NCI-H82 treated with DMSO at 0.1 percent for 48 hours (cell line): Measurements from ENCODE around the gene CNDP1.

Experiments used
- DNase-seq: peaks from one replicate; lab custom pipeline; 2025; ENCODE audit not compliant: unreplicated experiment; lab: John Stamatoyannopoulos, UW

Gene CNDP1

DNA sequence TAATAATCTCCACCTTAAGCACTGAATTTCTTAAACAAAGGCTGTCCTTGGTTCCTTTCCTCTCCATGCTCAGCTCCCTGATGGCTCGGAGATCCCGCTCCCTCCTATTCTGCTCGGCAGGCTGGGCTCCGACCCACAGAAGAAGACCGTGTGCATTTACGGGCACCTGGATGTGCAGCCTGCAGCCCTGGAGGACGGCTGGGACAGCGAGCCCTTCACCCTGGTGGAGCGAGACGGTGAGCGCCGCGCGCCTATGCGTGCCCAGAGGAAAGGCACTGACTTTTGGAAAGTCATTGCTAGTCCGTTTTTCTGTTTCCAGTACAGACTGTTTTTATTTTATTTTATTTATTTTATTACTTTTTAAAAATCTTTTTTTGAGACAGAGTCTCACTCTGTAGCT is 28.5 kb upstream of the CNDP1 start:
- no peak for DNase-seq

DNA sequence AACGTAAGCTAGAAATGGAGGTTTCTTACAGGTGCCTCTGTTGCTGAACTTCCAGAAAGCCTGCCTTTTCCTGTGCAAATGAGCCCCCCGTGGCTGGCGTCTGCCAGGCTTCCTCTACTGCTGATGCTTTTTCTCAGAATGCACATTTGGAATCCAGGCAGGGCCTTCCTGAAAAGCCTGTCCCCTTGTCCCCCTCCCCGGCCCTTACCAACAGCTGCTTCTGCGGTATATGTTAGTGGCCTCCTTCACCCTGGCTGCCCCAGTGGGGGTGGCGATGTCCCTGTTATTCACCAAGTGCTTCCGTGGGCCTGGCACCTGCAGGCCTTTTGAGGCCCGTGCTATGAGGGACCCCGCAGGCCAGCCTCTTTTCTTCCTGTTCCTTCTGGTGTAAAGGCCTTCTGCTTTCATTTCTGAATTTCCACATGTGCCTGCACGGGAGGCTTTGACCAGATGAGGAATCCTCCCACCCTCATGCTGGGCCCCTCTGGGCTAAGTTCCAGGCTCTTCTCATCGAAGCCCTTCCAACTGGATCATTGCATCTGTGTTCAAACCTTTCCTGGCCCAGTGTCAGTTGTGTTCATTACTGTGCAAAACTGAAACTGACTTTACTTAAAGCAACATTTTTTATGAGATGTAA is 27.7 kb upstream of the CNDP1 start:
- DNase-seq: no peak

DNA sequence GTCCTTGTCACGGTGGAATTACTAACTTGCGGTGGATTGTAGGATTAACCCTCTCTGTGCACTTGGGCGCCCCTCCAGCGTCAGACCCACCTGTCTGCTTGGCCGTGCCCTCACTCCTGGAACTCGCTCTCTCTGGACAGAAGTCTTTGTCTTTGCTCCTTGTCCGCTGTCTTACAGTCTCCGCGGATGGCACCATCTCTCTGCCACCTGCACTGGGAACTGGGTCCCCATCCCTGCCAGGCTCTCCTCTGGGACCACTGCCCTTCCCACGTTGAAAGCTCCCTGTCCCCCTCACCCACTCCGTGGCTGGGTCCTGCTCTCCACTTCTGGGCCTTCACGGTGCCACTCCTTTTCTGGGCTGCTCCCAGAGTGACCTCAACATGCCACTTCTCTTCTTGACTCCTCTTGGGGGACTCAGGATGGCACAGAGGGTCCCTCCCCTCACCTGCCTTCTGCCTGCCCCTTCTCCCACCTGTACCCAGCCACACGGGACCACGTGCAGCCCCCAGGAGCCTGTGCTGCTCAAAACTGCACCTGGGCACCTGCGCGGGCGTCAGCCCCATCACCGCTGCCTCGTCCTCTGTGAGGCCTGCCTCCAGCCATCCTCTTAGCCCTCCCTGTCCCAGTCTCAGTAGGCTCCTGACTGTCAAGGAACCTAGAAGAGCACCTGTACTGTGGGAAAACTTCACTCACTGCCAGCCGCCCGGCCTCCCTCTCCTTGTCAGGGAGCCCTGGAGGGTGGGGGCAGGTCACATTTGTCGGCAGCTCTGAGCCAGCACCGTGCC is 27.0 kb upstream of the CNDP1 start:
- no peak for DNase-seq

DNA sequence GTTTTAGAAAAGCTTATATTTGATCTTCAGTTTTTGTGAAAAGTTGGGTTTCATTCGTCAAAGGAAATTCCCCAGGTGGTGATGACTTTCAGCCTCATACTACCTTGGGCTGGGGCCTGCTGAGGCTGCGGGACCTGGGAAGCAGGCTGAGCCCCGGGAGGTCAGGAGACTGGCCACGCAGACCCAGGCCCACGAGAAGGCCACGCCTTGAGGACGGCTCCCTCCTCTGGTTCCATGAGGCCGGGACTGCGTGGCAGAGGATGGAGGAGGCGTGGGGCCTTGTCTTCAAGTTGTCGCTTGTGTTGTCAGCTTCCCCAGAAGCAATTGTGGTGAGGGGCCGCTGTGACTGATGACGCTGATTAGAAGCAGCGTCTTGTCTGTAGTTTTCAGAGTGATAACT is 26.4 kb upstream of the CNDP1 start:
- no peak for DNase-seq

DNA sequence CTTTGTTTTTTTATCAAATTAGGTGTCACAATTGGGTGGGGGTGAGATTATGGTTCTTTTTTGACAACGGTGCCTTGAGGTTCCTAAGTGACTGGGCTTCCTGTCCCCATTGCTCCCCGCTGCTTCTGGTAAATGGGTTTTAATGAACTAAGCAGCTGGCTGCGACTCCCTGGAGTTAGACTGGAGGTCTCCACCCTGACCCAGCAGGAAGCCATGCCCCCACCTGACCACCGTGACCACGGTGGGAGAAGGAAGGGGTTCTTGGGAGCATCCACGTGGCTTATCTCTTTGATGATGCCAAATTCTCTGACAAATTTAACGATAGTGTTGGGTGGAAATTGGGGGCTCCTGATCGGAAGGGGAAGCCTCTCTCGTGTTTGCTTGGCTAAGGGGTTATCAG is 25.9 kb upstream of the CNDP1 start:
- DNase-seq: no peak

DNA sequence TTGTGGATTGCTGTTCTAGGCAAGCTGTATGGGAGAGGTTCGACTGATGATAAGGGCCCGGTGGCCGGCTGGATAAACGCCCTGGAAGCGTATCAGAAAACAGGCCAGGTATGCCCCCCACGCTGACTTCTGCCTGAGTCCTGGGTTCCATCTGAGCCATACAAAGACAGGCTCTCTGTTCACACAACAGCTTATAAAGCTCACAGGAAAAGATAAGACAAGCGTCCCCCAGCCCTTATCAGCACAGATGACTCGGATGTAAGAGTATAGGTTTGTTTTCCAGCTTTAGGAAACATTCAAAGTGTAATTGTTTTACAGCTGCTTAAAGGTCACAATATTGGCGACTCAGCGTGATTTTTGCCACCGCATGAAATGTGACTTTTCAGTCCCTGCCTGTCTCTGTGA is 25.5 kb upstream of the CNDP1 start:
- no peak for DNase-seq

DNA sequence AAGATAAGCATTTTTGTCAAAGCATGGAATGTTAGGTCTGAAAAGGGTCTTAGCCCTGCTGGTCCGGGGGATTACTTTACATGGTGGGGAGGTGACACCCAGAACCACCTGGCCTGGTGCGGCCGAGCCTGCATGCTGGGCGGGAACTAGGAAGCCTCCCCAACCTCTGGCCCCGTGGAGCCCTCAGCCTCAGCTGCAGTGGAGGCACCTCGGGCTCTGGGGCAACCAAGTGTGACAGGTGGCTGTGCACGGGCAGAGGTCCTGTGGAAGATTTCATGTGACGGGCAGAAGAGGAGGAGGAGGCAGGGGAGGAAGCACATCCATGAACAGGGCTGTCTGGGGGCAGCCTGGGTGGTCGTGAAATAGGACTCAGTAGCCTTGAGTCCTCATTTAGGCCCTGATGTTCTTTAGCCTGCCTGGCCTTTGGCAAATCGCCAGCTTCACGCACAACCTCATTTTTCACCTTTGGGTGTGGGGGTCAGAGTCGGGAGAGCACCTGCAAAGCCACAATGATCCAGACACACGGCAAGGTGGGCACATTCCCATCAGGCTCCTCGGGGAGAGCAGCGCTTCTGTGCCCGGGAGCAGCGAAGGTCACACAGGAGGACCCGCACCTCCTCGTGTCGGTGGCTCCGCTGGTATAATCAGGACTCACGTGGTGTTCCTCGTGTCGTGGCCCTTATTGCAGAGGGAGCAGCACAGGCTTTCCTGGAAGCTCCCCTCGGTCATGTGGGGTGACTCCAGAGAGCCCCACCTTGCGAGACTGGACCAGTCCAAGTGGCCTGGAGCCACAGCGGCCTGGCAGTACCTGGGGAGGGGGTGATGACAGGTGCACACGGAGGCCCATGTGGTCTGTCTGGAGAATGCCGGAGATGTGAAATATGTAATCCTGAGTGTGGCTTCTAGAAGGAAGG is 24.2 kb upstream of the CNDP1 start:
- DNase-seq: no peak

DNA sequence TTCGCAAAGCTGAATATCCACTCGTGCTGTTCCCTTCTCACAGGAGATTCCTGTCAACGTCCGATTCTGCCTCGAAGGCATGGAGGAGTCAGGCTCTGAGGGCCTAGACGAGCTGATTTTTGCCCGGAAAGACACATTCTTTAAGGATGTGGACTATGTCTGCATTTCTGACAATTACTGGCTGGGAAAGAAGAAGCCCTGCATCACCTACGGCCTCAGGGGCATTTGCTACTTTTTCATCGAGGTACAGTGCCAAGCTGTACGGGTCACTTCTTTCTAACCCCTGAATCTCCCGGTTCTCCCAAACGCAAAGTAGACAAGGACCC is 23.6 kb upstream of the CNDP1 start:
- no peak for DNase-seq

DNA sequence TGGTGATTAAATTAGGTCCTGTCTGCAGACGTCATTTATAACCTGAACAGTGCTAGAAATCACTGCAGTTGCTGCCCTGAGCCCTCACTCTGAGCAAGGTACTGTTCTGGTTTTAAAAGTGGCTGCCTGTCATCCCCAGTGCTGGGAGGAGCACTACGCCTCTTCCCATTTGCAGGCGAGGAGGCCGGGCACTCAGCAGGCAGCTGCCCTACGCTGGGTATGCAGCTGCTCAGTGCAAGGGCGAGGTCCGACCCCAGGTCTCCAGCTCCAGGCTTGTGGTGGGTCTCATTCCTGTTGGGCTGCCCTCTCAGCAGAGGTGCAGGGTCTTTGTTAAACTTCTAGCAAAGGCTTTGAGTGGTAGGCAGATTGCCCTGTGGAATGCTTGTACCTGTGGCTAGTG is 22.5 kb upstream of the CNDP1 start:
- no peak for DNase-seq

DNA sequence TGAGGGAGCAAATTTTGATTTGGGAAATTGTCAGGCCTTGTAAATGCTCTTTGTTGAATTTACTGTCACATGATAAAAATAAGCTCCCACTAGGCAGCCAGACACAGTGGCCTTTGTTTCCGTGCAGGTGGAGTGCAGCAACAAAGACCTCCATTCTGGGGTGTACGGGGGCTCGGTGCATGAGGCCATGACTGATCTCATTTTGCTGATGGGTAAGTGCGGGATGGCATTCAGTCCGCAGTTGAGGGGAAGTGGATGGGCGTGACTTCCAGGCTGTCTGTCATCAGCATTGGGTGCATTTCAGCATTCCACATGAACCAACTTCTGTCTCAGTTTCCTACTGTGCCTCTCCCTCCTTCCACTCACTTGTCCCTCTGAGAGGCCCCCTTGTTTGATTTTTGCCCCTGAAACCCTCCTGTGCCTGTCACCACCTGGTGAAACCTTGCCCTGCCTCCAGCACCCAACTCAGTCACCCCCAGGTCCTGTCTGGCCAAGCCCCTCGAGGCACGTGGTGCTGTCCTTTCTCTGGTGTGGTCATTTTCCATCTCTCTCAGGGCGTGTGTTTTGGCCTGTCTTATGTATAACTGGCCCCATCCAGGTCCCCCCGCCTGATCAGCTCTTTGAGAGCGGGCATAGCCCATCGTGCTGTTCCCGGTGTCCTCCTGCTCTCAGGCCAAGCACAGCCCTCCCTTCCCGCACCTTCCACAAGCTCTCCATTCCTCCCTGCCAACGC is 21.8 kb upstream of the CNDP1 start:
- no peak for DNase-seq

DNA sequence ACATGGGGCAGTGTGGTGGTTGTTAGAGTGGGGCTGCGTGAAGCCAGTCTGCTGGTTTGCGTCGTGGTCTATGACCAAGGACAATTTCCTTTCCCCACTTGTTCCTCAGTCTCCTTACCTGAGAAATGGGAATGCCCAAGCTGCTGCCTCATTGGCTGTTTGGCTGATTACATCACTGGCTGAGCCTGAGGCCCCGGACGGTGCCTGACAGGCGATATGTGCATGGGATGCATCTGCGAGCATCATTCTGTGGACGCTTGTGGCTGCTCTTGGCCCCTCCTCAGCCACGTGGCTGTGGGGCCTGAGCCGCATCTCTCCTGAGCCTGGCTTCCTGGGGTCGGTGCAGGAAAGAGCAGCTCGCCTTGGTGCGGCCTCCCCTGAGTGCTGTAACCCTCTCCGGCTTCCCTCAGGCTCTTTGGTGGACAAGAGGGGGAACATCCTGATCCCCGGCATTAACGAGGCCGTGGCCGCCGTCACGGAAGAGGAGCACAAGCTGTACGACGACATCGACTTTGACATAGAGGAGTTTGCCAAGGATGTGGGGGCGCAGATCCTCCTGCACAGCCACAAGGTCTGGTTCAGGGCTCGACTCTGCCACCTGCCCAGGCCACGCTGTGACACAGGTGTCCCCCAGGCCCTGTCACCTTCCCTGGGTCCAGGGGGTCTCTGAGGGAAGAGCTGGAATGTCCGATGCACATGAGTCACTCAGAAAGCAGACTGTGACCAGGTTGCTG is 21.0 kb upstream of the CNDP1 start:
- no peak for DNase-seq

DNA sequence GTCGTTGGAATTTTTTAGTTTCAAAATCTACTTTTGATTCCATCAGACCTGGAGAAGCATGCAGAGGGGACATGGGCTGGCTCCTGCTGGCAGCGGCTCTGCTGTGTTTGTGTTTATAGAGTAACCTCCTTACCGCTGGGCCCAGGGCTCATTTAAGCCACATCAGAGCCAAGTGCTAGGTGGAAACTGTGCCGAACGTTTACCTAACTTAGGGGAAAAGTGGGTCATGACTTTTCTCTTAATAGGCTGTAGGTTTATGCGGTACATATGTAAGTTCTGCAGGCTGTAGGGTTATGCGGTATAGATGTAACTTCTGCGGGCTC is 20.5 kb upstream of the CNDP1 start:
- no peak for DNase-seq

DNA sequence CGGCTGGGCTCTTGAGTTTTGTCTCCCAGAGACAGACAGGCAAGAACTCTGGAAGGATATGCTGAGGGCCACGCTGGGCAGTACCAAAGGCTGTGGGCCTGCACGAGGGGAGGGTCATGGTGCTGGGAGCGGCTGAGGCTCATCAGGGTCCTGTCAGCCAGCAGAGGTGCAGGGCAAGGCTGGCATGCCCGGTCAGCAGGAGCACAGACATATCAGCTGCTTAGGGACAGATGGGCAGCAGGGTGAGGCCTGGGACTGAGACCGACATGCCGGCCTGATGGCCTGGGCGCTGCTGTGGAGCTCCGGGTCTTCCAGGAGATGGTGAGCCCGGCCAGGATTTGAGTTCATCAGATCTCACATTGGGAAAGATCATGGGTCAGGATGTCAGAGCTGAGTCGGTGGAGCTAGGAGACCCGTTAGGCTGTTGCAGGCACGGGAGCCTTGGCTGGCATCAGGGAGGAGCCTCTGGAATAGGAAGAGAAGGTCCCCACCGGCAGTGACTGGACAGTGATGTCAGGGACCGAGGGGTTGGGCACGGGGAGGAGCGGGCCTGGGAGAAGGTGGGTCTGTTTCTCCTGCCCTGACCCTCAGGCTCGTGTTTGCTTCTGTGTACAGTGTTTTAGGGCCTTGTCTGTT is 19.3 kb upstream of the CNDP1 start:
- no peak for DNase-seq

DNA sequence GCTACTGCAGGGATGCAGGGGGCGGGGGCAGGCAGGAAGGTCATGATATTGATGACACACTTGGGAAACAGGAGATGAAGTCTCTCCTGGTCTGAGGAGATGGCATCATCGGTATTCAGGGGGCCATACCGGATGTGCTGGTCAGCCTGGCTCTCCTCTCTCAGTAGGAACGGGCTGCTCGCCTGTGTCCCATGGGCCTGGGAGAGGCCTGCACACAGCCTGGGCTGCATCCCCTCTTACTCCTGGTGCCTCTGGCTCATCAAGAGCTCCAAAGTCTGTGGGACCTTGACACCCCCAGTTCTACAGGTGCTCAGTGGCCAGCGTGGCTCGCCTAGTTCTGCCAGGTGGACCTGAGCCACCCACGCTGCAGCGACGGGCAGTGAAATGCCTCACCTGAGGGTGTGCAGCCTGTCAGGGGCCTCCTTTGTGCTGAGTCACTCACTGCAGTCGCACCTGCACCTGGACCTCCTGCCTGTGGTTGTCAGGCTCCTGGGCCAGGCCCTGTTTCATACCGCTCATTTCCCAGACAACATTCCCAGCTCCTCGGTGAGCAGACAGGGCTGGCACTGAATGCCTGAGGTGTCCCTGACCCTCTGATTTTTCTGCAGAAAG is 18.6 kb upstream of the CNDP1 start:
- no peak for DNase-seq

DNA sequence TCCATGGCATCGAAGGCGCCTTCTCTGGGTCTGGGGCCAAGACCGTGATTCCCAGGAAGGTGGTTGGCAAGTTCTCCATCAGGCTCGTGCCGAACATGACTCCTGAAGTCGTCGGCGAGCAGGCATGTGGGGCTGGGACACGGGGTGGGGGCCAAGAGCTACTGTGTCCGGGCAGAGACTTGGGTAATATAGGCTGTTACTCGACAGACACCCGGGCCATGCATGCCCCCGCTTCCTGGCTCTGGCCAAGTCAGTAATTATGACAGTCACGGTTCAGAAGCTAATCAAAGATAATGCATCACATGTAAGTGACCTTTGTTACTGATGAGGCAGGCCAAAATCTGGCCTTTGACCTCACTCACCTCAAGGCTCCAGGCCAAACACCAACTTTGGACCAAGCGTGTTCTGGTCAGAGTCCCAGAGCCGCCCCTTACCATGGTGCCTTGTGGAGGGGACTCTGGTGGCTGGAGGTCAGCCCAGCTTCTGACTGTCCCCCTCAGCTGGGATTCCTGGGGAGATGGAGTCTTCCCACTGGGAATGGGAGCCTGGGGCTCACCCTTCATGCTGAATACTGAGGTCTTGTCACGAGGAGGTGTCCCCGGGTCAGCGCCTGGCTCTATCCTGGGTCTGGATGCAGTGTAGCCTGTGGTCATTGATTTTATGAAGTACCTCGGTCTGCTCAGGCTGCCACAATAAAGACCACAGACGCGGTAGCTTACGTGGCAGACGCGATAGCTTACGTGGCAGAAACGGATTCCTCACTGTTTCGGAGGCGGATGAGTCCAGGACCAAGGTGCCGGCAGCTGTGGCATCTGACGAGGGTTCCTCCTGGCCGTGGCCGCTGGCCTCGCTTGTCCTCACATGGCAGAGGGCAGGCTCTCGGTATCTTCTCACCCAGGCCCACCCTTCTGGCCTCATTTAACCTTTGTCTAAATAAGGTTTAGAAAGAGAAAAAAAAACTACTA is 17.7 kb upstream of the CNDP1 start:
- DNase-seq: no peak

DNA sequence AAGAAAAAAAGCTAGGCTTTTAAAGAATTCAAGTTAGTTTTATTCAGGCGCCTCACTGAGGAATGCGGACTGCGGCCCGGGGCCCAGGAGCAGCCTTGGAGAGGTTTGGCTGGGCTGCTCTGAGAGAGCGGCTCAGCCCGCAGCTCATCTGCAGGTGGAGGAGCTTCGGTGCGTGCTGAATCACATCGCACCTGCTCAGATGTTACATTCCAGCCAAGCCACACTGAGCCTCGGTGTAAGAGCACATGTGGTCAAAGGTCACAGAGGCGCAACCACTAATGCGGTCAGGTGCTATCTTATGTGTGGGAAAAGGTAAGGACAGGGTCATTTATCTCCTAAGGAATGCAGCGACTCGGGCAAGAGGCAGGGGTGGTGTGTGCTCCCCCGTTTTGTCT is 17.1 kb upstream of the CNDP1 start:
- no peak for DNase-seq

DNA sequence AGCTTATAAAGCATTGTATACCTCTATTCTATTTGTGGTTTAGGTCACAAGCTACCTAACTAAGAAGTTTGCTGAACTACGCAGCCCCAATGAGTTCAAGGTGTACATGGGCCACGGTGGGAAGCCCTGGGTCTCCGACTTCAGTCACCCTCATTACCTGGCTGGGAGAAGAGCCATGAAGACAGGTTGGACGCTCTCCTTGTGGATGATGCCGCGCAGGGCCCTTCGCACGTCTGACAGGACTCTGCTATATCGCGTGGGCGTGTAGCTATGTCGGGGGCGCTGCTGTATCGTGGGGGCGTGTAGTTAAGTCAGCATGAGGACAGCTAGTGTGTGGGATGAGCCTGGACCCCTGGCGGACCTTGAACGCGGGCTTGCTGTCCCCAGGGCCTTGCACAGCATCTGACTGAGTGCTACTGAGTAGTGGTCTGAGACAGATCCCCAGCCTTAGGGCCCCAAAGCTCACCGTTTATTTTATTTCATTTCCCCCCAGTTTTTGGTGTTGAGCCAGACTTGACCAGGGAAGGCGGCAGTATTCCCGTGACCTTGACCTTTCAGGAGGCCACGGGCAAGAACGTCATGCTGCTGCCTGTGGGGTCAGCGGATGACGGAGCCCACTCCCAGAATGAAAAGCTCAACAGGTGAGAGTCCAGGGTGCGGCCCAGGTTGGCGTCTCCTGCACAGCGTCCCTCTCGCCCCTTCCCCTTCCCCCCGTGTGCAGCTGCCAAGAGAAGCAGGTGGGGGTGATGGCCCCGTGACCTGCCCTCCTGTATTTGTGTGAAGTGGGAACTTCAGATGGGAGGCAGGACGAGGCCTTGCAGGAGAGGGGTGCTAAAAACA is 15.6 kb upstream of the CNDP1 start:
- DNase-seq: no peak
